ENCODE measurements around the gene PRADC1.

The PRADC1 gene

DNA sequence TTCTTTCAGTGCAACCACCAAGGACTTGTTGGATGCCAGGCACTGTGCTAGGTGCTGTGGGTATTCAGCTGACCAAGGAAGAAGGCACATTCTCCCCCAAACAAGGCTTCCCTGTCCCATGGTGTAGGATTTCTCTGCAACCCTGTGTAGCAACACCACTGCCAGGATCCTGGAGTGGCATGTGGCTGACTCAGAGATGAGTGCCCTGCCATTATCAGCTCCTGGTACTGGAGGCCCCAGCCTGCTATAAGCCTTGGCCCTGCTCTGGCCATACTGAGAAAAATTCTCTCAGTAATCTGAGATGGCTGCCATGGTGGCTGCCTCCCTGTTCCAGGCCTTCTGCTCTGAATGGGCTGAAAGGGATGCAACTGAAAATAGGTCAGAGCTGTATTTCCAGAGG is 14.7 kb downstream of the PRADC1 start:
- TF ChIP-seq CREB1 (IDR thresholded peaks at IDR 0.05; ENCODE audit: low read depth) (no peak), NFIC (IDR thresholded peaks at IDR 0.05) (no peak), RAD21 (IDR thresholded peaks at IDR 0.05; ENCODE audit: low read depth) (no peak), TAF1 (IDR thresholded peaks at IDR 0.05; ENCODE audit: low read depth) (no peak), TCF12 (IDR thresholded peaks at IDR 0.05; ENCODE audit: low read depth) (no peak), FOXM1 (IDR thresholded peaks at IDR 0.05; ENCODE audit: borderline replicate concordance, low read depth) (no peak)
- TF ChIP-seq, protein P1, sequence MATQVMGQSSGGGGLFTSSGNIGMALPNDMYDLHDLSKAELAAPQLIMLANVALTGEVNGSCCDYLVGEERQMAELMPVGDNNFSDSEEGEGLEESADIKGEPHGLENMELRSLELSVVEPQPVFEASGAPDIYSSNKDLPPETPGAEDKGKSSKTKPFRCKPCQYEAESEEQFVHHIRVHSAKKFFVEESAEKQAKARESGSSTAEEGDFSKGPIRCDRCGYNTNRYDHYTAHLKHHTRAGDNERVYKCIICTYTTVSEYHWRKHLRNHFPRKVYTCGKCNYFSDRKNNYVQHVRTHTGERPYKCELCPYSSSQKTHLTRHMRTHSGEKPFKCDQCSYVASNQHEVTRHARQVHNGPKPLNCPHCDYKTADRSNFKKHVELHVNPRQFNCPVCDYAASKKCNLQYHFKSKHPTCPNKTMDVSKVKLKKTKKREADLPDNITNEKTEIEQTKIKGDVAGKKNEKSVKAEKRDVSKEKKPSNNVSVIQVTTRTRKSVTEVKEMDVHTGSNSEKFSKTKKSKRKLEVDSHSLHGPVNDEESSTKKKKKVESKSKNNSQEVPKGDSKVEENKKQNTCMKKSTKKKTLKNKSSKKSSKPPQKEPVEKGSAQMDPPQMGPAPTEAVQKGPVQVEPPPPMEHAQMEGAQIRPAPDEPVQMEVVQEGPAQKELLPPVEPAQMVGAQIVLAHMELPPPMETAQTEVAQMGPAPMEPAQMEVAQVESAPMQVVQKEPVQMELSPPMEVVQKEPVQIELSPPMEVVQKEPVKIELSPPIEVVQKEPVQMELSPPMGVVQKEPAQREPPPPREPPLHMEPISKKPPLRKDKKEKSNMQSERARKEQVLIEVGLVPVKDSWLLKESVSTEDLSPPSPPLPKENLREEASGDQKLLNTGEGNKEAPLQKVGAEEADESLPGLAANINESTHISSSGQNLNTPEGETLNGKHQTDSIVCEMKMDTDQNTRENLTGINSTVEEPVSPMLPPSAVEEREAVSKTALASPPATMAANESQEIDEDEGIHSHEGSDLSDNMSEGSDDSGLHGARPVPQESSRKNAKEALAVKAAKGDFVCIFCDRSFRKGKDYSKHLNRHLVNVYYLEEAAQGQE (IDR thresholded peaks at IDR 0.05; ENCODE audit: low read depth), result no peak

DNA sequence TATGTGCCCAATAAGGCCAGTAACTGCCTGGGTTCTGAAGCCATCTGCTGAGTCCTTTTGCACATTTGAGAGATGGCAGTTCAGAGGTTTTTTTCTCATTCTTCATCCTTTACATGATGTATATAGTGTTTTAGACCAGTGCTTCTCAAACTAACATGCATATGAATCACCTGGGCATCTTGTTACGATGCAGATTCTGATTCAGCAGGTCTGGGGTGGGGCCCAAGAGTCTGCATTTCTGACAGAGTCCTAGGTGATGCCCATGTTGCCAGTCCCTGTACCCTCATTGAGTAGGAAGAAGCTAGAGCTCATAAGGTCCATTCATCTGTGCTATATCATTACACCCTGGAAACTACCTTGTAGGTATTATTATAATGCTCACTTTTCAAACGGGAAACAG is 15.2 kb downstream of the PRADC1 start:
- TF ChIP-seq CEBPB (IDR thresholded peaks at IDR 0.05) (no peak), NFIC (IDR thresholded peaks at IDR 0.05) (no peak), FOXM1 (IDR thresholded peaks at IDR 0.05; ENCODE audit: borderline replicate concordance, low read depth) (no peak), TEAD4 (IDR thresholded peaks at IDR 0.05) (no peak), EGR1 (IDR thresholded peaks at IDR 0.05) (no peak), YY1 (IDR thresholded peaks at IDR 0.05; ENCODE audit: low read depth) (no peak), TCF12 (IDR thresholded peaks at IDR 0.05; ENCODE audit: low read depth) (no peak), TAF1 (IDR thresholded peaks at IDR 0.05; ENCODE audit: low read depth) (no peak), ZBTB7A (IDR thresholded peaks at IDR 0.05; ENCODE audit: low read depth) (no peak), EP300 (IDR thresholded peaks at IDR 0.05; ENCODE audit: borderline replicate concordance) (no peak), CREB1 (IDR thresholded peaks at IDR 0.05; ENCODE audit: low read depth) (no peak), RAD21 (IDR thresholded peaks at IDR 0.05; ENCODE audit: low read depth) (no peak)
- TF ChIP-seq, protein P1 (IDR thresholded peaks at IDR 0.05; ENCODE audit: low read depth), result no peak
- TF ChIP-seq, protein P2, sequence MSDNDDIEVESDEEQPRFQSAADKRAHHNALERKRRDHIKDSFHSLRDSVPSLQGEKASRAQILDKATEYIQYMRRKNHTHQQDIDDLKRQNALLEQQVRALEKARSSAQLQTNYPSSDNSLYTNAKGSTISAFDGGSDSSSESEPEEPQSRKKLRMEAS (IDR thresholded peaks at IDR 0.05), result no peak
- TF ChIP-seq, protein P3, sequence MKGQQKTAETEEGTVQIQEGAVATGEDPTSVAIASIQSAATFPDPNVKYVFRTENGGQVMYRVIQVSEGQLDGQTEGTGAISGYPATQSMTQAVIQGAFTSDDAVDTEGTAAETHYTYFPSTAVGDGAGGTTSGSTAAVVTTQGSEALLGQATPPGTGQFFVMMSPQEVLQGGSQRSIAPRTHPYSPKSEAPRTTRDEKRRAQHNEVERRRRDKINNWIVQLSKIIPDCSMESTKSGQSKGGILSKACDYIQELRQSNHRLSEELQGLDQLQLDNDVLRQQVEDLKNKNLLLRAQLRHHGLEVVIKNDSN (IDR thresholded peaks at IDR 0.05), result no peak

DNA sequence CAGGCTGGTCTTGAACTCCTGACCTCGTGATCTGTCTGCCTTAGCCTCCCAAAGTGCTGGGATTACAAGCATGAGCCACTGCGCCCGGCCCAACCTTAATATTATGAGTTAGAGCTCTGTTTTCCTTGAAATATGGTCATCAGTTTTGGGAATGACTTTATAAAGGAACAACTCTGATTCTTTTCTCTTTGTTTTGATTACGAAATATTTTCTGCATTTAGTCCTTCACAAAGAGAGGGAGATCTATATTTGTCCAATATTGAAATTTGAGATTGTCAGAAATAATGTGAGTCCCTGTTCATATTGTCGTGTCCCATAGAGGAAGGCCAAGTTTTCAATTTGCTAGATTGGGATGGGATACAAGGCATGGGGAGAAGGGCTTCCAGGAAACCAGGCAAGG is 15.9 kb downstream of the PRADC1 start:
- TF ChIP-seq FOXM1 (IDR thresholded peaks at IDR 0.05; ENCODE audit: borderline replicate concordance, low read depth) (no peak), ZBTB7A (IDR thresholded peaks at IDR 0.05; ENCODE audit: low read depth) (no peak), TEAD4 (IDR thresholded peaks at IDR 0.05) (no peak), CREB1 (IDR thresholded peaks at IDR 0.05; ENCODE audit: low read depth) (no peak), EP300 (IDR thresholded peaks at IDR 0.05; ENCODE audit: borderline replicate concordance) (no peak), TCF12 (IDR thresholded peaks at IDR 0.05; ENCODE audit: low read depth) (no peak)
- TF ChIP-seq, protein P1 (IDR thresholded peaks at IDR 0.05; ENCODE audit: low read depth), result no peak
- TF ChIP-seq, protein P2 (IDR thresholded peaks at IDR 0.05), result no peak

DNA sequence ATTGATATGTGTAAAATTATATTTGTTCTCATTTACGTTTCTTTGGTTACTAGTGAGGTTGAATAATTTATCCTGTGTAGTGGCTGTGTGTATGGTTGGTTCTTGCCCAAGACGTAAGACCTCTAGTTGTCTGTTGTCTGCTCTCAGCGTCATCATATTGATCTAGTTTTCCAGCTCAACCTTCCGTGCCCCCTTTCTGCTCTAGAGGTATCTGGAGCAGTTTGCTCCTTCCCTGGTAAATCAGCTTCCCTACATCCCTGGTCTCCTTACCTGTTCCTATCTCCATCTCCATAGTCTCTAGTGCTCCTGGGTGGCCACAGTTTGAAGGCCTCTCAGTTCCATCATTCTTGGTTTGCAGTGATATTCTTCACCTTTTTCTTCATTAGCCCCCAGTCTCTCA is 17.8 kb downstream of the PRADC1 start:
- TF ChIP-seq, protein P3 (IDR thresholded peaks at IDR 0.05), result no peak
- TF ChIP-seq NFIC (IDR thresholded peaks at IDR 0.05) (no peak), CREB1 (IDR thresholded peaks at IDR 0.05; ENCODE audit: low read depth) (no peak), TEAD4 (IDR thresholded peaks at IDR 0.05) (no peak), EGR1 (IDR thresholded peaks at IDR 0.05) (no peak), FOXM1 (IDR thresholded peaks at IDR 0.05; ENCODE audit: borderline replicate concordance, low read depth) (no peak), TCF12 (IDR thresholded peaks at IDR 0.05; ENCODE audit: low read depth) (no peak), EP300 (IDR thresholded peaks at IDR 0.05; ENCODE audit: borderline replicate concordance) (no peak)
- TF ChIP-seq, protein P1 (IDR thresholded peaks at IDR 0.05; ENCODE audit: low read depth), result no peak
